CD4-positive, alpha-beta T cell treated with Interleukin-6 at 100 ng/mL for 8 hours (primary cell): ENCODE results near the gene EPAS1.

Experiments
- DNase-seq: peaks from one replicate; pipeline ENCODE4 v3.0.0-alpha.2; 2020; ENCODE audit warnings: mixed read lengths, low spot score

The EPAS1 gene

GRCh38 chr2:46273225-46273863 lies 23.9 kb upstream of the EPAS1 start:
- DNase-seq = no peak

- DNase-seq = no peak
These were observed 23.3 kb upstream of the EPAS1 start for GRCh38 chr2:46273919-46274318.

GRCh38 chr2:46274586-46274985 lies 22.6 kb upstream of the EPAS1 start:
- DNase-seq = no peak

GRCh38 chr2:46275995-46276394 lies 21.2 kb upstream of the EPAS1 start:
- DNase-seq = no peak

GRCh38 chr2:46276642-46277041 lies 20.6 kb upstream of the EPAS1 start:
- DNase-seq = no peak

- DNase-seq = no peak
These were observed 19.6 kb upstream of the EPAS1 start for GRCh38 chr2:46277431-46278190.

GRCh38 chr2:46278952-46279351 lies 18.3 kb upstream of the EPAS1 start:
- no peak for DNase-seq

- no peak for DNase-seq
These were observed 15.3 kb upstream of the EPAS1 start for GRCh38 chr2:46281939-46282338.

GRCh38 chr2:46283693-46284092 lies 13.5 kb upstream of the EPAS1 start:
- no peak for DNase-seq

GRCh38 chr2:46284260-46284659 lies 12.9 kb upstream of the EPAS1 start:
- DNase-seq = no peak

GRCh38 chr2:46284796-46285195 lies 12.4 kb upstream of the EPAS1 start:
- no peak for DNase-seq

- DNase-seq = no peak
These were observed 10.5 kb upstream of the EPAS1 start for GRCh38 chr2:46286715-46287114.

- no peak for DNase-seq
These were observed 7.1 kb upstream of the EPAS1 start for GRCh38 chr2:46290078-46290477.

GRCh38 chr2:46293466-46293865 lies 3.7 kb upstream of the EPAS1 start:
- no peak for DNase-seq

- DNase-seq = peak; percentile 18
These were observed 2.9 kb upstream of the EPAS1 start for GRCh38 chr2:46294176-46294836.

- no peak for DNase-seq
These were observed 879 bp upstream of the EPAS1 start for GRCh38 chr2:46296216-46296839.

GRCh38 chr2:46297546-46298271 lies 502 bp downstream of the EPAS1 start:
- peak; percentile 62 for DNase-seq

GRCh38 chr2:46298272-46298521 lies 990 bp downstream of the EPAS1 start:
- DNase-seq = no peak

GRCh38 chr2:46298522-46299353 lies 1.5 kb downstream of the EPAS1 start:
- no peak for DNase-seq

GRCh38 chr2:46299365-46300263 lies 2.4 kb downstream of the EPAS1 start:
- no peak for DNase-seq
